CD1c-positive myeloid dendritic cell (primary cell): ENCODE measurements around the gene ZNF823.
"Not testable (repeated sequence)": the region's sequence is repeated elsewhere in the genome, so short reads cannot be mapped to it uniquely, and the experiment has no call there.

Experiments
- DNase-seq: peaks from one replicate; pipeline ENCODE4 v3.0.0-alpha.2; 2016; ENCODE audit errors: extremely low spot score

The ZNF823 gene

GRCh38 chr19:11738746-11739620 is at the start of gene ZNF823:
TSS of gene ZNF823 (minus strand) at chr19:11738946. CDS start at chr19:11738819, 127 bp downstream.
- DNase-seq: peak; percentile 97

GRCh38 chr19:11787536-11787935 is 48.8 kb upstream of the ZNF823 start:
- DNase-seq: no peak

GRCh38 chr19:11784356-11784755 is 45.6 kb upstream of the ZNF823 start:
- no peak for DNase-seq

- no peak for DNase-seq
Observed at GRCh38 chr19:11783767-11784166, 45.0 kb upstream of the ZNF823 start.

- no peak for DNase-seq
Observed at GRCh38 chr19:11781295-11782057, 42.7 kb upstream of the ZNF823 start.

GRCh38 chr19:11780431-11781020 is 41.8 kb upstream of the ZNF823 start:
- DNase-seq: no peak

- DNase-seq: not testable (repeated sequence)
Observed at GRCh38 chr19:11776669-11777068, 37.9 kb upstream of the ZNF823 start.

GRCh38 chr19:11771520-11771919 is 32.8 kb upstream of the ZNF823 start:
- DNase-seq: not testable (repeated sequence)

GRCh38 chr19:11769995-11770394 is 31.2 kb upstream of the ZNF823 start:
- peak; percentile 12 for DNase-seq

- DNase-seq: peak; percentile 59
Observed at GRCh38 chr19:11767633-11768133, 28.9 kb upstream of the ZNF823 start.

GRCh38 chr19:11766597-11767591 is 28.1 kb upstream of the ZNF823 start, which contains the start of gene ZNF441:
TSS of gene ZNF441 (plus strand) at chr19:11767000. CDS start at chr19:11767194, 194 bp downstream.
- peak; percentile 95 for DNase-seq

GRCh38 chr19:11763611-11764010 is 24.9 kb upstream of the ZNF823 start:
- no peak for DNase-seq

GRCh38 chr19:11763117-11763516 is 24.4 kb upstream of the ZNF823 start:
- no peak for DNase-seq

- DNase-seq: no peak
Observed at GRCh38 chr19:11759805-11760204, 21.1 kb upstream of the ZNF823 start.

- DNase-seq: no peak
Observed at GRCh38 chr19:11756965-11757364, 18.2 kb upstream of the ZNF823 start.

- no peak for DNase-seq
Observed at GRCh38 chr19:11754663-11755062, 15.9 kb upstream of the ZNF823 start.

GRCh38 chr19:11752244-11752736 is 13.5 kb upstream of the ZNF823 start:
- no peak for DNase-seq

GRCh38 chr19:11749751-11750150 is 11.0 kb upstream of the ZNF823 start:
- no peak for DNase-seq

GRCh38 chr19:11747277-11747676 is 8.5 kb upstream of the ZNF823 start:
- no peak for DNase-seq

GRCh38 chr19:11745869-11746268 is 7.1 kb upstream of the ZNF823 start:
- no peak for DNase-seq
